GM21528 (cell line): Measurements from ENCODE around the gene CST9.
"Not testable (repeated sequence)": the region's sequence is repeated elsewhere in the genome, so short reads cannot be mapped to it uniquely, and the experiment has no call there.

Experiments
- ATAC-seq: cut with Tn5 transposase; IDR thresholded peaks from one replicate; pipeline ENCODE4 v1.9.1; 2021; ENCODE audit warnings: mild to moderate bottlenecking, moderate library complexity; ENCODE audit not compliant: unreplicated experiment, low FRiP score

The CST9 gene

DNA sequence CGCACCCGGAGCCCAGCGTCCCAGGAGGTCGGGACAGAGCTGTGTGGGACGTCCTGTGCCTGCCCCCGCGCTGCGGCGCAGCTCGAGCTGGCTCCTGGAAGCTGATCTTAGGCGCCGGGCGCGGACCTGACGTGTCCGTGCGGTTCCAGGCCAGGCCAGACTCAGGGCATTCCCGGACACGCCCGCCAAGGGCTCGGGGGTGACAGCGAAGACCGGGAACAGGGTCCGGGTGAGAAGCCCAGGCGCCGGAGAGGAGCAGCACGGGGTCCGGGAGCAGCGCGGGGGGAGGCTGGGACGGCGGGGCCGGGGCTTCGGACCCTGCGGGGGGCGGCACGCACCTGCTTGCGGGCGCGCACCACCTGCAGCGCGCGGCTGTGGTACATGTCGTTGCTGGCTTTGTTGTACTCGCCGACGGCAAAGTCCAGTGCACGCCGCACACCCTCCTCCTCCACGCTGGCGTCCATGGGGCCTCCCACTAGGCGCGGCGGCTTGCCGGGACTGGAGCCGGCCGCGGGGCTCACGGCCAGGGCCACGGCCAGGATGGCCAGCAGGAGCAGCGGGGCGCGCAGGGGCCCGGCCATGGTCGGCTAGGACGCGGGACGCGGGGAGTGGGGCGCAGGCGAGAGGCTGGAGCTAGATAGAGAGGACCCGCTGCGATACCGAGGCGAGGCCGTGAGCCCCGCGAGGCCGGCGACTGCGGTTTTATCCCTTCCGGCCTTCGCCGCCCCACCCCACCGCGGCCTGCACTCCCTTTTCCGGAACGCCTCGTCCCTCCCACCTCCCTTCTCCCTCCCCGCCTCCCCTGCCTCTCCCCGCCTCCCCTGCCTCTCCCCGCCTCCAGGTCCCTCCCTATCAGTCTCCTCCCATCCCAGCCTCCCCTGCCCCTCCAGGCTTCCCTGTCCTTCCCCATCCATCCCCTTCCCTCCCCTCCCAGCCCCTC, 31.8 kb upstream of the CST9 start, which contains the start of gene CST3:
TSS of gene CST3 (minus strand) at position 674 of the 940 bp plus-strand sequence. CDS start at position 581, 93 bp downstream.
- peak; percentile 54 for ATAC-seq

DNA sequence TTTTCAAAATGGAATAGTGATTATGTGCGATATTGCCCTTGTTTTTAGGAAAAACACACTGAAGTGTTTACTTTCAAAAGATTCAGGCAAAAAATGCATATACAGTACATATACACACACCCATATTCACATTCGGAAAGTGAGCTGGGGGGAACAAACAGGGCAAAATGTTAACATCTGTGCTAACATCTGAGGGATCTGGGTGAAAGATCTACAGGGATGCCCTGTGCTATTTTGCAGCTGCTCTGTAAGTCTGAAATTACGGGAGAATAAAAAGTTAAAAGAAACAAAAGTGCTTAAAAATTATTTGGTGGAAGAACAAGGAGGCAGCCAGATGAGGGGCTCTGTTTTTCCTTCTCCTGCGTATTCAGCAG, 31.2 kb upstream of the CST9 start:
- ATAC-seq: no peak

GRCh38 chr20:23636182-23636907, 30.6 kb upstream of the CST9 start:
- no peak for ATAC-seq

DNA sequence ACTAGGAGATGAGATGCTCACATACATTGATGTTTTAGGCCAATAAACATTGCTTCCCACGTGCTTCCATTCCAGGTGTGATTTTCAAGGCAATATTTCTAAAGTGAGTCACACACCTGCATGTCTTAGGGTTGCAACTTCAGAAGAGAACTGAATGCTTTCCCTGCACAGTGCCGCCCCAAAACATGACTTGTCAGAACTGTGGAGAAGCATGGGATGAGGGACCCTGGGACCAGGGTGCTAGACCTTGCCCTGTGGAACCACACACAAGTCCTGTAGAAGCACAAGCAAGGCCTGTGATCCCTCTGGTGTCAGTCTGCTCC, 30.0 kb upstream of the CST9 start:
- not testable (repeated sequence) for ATAC-seq

GRCh38 chr20:23634985-23635767, 29.5 kb upstream of the CST9 start:
- no peak for ATAC-seq

GRCh38 chr20:23634044-23634801, 28.5 kb upstream of the CST9 start:
- ATAC-seq: no peak

DNA sequence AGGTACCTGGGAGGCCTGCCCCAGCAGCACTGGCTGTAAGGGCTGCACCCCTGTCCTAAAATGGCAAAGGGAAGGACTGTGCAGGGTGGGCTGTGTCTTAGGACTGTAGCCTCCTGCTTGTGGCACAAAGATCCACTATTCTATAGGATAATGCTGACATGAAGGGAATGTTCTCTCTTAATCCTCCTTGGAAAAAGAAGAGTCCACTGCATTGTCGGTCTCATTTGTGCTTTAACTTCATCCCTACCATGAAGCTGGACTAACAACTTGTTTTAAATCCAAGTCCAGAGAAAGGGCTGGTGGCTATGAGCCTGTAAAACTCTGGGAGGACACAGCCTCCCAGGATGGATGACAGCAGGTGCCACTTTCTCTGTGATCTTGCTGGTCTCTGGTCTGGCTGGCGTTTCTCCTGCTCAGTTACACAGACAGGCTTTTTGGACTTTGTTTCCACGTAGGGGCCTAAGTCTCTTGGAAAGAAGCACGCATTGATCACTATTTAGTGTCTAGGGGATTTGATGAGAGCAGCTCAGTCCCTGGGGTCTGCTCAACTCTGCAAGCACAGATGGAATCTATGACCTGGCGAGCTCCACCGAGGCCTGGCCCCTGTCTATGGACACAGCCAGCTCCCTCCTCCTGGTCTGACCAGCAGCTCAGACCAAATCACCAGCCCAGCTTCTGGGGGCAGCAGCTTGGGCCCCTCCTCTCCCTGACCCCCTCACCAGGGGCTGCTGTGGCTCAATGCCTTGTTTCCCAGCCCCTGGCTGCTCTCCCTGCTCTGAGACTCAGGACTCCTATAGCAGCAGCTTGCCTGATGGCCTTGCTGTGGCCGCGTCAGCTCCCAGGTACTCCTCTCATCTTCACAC, 27.2 kb upstream of the CST9 start:
- ATAC-seq: no peak

DNA sequence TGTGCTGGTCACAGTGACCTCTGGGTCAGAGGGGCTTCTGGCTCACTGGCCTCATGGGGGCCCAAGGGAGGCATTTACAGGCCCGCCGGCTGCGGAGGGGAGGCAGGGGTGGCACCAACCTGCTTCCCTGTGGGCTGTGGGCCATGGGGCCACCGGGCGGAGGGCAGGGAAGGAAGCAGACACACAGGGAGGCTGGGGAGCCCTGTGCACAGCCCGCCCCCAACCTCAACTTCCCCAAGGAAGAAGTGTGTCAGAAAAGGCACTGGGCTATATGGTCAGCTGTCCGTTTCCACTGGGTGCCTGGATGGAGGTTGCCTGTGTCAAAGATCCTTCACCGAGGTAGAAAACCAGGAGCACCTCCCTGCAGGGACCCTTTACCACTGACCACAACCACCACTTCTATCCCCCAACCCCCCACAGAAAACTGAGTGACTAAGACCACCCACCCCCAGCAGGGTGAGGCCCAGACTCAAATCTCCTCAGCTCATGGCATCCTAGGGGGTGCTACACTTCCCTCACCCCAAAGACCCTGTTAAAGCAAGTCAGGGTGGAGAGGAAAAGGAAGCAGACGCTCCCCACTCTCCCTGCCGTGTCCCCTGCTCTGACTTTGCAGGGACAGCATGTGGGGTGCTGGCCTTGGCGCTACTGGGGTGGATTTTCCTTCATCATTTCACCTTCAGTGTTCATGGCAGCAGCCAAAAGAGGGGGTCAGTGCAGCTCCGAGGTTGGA, 26.4 kb upstream of the CST9 start:
- ATAC-seq: no peak

- no peak for ATAC-seq
Measured at GRCh38 chr20:23631226-23631822, 25.6 kb upstream of the CST9 start.

DNA sequence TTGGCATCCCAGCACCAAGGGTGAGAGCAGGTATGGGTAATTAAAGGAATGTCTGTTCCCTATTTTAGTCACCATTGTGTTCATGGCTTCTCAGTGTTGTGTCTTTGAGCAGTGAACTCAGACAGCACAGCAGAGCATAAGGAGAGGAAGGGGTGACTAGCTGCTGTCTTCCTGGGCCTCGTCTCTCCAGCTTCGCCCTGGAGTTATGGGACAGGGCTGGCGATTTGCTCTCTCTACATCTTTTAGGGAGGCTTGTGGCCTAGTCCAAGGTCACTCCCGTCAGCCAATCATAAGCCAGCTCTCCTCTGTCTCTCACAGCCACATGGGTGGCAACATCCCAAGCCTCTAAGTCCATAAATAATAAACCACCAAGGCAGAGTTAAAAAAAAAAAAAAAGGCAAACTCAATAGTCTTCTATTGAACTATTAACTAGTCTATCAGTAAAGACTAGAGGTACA, 24.7 kb upstream of the CST9 start:
- ATAC-seq: no peak

- no peak for ATAC-seq
Measured at GRCh38 chr20:23629542-23630391, 24.1 kb upstream of the CST9 start.

GRCh38 chr20:23629017-23629541, 23.4 kb upstream of the CST9 start:
- ATAC-seq: no peak

- no peak for ATAC-seq
Measured at GRCh38 chr20:23628402-23629016, 22.8 kb upstream of the CST9 start.

GRCh38 chr20:23627501-23627900, 21.8 kb upstream of the CST9 start:
- ATAC-seq: no peak

DNA sequence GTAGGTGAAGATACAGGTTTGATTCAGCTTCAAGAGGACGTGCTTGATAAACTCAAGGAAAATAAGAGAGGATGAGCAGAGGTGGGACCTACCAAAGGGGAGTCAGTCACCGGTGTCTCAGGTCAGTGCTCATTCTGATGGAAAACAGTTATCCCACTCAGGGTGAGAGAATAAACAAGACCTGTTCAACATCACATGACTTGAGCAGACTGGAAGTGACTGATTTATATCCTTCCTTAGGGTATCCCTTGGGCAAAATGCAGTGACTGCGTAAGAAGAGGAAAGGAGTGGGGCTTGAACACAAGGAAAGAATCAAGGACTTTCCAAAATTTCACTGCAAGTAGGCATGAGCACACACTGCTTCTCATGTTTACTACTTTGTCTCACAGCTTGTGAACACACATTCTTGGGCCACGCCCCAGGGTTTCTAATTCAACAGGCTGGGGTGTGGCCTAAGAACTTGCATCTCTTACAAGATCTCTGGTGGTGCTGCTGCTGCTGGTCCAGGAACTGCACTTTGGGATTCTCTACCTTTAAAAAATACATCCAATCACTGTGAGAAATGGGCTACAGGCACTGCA, 20.4 kb upstream of the CST9 start:
- ATAC-seq: no peak

DNA sequence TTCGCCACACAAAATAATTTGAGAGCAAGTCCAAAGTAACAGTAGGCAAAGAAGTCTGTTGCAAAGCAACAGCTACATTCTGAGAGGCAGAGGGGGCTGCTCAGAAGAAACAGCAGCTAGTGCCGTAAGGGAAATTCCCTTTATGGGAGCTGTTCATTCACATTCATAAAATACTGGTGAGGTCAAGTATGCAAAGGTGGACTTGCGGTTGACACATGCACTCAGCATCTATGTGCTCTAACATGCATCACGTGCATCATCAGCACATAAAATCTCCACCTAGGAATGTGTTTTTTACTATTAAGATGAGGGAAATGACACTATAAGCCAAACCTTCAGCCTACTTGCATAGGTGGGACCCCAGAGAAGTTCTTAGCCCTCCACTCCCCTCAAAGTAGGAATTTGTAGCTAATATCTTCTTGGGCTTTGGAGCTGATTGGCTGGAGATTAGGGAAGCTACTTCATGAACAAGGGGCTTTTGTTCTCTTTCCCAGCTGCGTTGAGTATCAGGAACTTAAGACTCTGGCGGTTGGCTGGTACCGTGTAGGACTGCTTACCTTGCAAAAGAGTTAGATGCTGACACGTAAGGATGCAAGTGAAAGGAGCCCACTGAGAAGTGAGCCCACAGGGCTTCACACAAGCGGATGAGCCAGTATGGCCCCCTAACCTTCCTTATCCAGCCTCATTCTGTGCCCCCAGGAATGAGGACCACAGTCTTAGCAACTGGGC, 19.7 kb upstream of the CST9 start:
- no peak for ATAC-seq
